Right ventricle myocardium inferior (tissue), 1 donor: Measurements from ENCODE around the gene LDLRAD3. TPM values are rescaled to one million over a fixed set of nuclear protein-coding genes. Genes with fewer than 3 reads are reported as not detected.

Source experiments
- ATAC-seq: fragments of 200-7000 bp; cut with Tn5 transposase; one replicate; pipeline ENCODE4 v1.9.1; 2020; ENCODE audit warnings: mild to moderate bottlenecking, moderate library complexity
- DNase-seq: peaks from one replicate; pipeline ENCODE4 v3.0.0; 2021; ENCODE audit errors: missing footprints
- intact Hi-C: fragments of 100-400 bp; cut with DNase I; formaldehyde crosslinking; loops from one replicate; pipeline ENCODE4 v1.11.0; 2022
- total RNA-seq: library from RNA; stranded (reverse); fragmentation: NEBNext Ultra II Directional; extraction: Animal tissue kit (Norgen Biotek cat#: 25700); gene quantifications from one replicate; pipeline ENCODE4 v1.2.1, GENCODE V29; 2021
- donor health status: DM: no; HTN: yes; CAD: no; lungs with severe emphysema.

Gene LDLRAD3
- total RNA-seq, 1 donor from 2014 or later = 1.7 TPM

GRCh38 chr11:35947437-35947836, 3.6 kb downstream of the LDLRAD3 start:
- ATAC-seq (no peak), DNase-seq (no peak)
- intact Hi-C loops = no loop called here

GRCh38 chr11:35949242-35949641, 5.4 kb downstream of the LDLRAD3 start:
- DNase-seq (no peak), ATAC-seq (no peak)
- intact Hi-C loops = no loop called here

- DNase-seq (no peak), ATAC-seq (no peak)
- intact Hi-C loops = no loop called here
Measured at GRCh38 chr11:35950082-35950481, 6.2 kb downstream of the LDLRAD3 start.

- intact Hi-C loops = no loop called here
- DNase-seq = no peak
Measured at GRCh38 chr11:35951680-35952079, 7.8 kb downstream of the LDLRAD3 start.

GRCh38 chr11:35953081-35953760, 9.4 kb downstream of the LDLRAD3 start:
- intact Hi-C loops = no loop called here
- DNase-seq (no peak), ATAC-seq (no peak)

More at GRCh38 chr11:35951680-35952079, 7.8 kb downstream of the LDLRAD3 start:
- no peak for ATAC-seq

- DNase-seq = no peak
- intact Hi-C loops = no loop called here
Measured at GRCh38 chr11:35954205-35954604, 10.3 kb downstream of the LDLRAD3 start.

GRCh38 chr11:35955636-35956035, 11.8 kb downstream of the LDLRAD3 start:
- no peak for ATAC-seq
- DNase-seq = no peak
- intact Hi-C loops = no loop called here

More at GRCh38 chr11:35954205-35954604, 10.3 kb downstream of the LDLRAD3 start:
- ATAC-seq = no peak

GRCh38 chr11:35962369-35963138, 18.7 kb downstream of the LDLRAD3 start:
- ATAC-seq (peak; percentile 37), DNase-seq (no peak)
- intact Hi-C loops = no loop called here

- ATAC-seq = peak; percentile 76
- DNase-seq = no peak
- intact Hi-C loops = no loop called here
Measured at GRCh38 chr11:35963911-35964310, 20.0 kb downstream of the LDLRAD3 start.

GRCh38 chr11:35964841-35965240, 21.0 kb downstream of the LDLRAD3 start:
- ATAC-seq = no peak
- no peak for DNase-seq
- intact Hi-C loops = no loop called here

GRCh38 chr11:35967042-35967441, 23.2 kb downstream of the LDLRAD3 start:
- ATAC-seq = peak; percentile 41
- DNase-seq = no peak
- intact Hi-C loops = no loop called here

- no peak for ATAC-seq
- DNase-seq = no peak
- intact Hi-C loops = no loop called here
Measured at GRCh38 chr11:35968386-35969088, 24.7 kb downstream of the LDLRAD3 start.

- DNase-seq = no peak
- ATAC-seq = no peak
- intact Hi-C loops = no loop called here
Measured at GRCh38 chr11:35969089-35970042, 25.5 kb downstream of the LDLRAD3 start.

- no peak for ATAC-seq
- intact Hi-C loops = no loop called here
- DNase-seq = no peak
Measured at GRCh38 chr11:35970445-35970844, 26.6 kb downstream of the LDLRAD3 start.

GRCh38 chr11:35971841-35972422, 28.1 kb downstream of the LDLRAD3 start:
- DNase-seq (no peak), ATAC-seq (no peak)
- intact Hi-C loops = no loop called here

- ATAC-seq = no peak
- intact Hi-C loops = no loop called here
Measured at GRCh38 chr11:35974882-35975589, 31.2 kb downstream of the LDLRAD3 start.

GRCh38 chr11:35976434-35976833, 32.6 kb downstream of the LDLRAD3 start:
- DNase-seq = no peak
- intact Hi-C loops = no loop called here
- no peak for ATAC-seq

More at GRCh38 chr11:35974882-35975589, 31.2 kb downstream of the LDLRAD3 start:
- no peak for DNase-seq

GRCh38 chr11:35978183-35978582, 34.3 kb downstream of the LDLRAD3 start:
- intact Hi-C loops = no loop called here
- ATAC-seq (no peak), DNase-seq (no peak)
